Measurements from ENCODE around the gene HAVCR2. TPM values are rescaled to one million over a fixed set of nuclear protein-coding genes. Genes with fewer than 3 reads are reported as not detected.

Gene HAVCR2
- total and polyA plus RNA-seq, 10 of the 15 experiments (the other 5 are each of a cell fraction or from before 2014, with no cell fraction given), result 5.2 to 7.5 (median 6.9) TPM

DNA sequence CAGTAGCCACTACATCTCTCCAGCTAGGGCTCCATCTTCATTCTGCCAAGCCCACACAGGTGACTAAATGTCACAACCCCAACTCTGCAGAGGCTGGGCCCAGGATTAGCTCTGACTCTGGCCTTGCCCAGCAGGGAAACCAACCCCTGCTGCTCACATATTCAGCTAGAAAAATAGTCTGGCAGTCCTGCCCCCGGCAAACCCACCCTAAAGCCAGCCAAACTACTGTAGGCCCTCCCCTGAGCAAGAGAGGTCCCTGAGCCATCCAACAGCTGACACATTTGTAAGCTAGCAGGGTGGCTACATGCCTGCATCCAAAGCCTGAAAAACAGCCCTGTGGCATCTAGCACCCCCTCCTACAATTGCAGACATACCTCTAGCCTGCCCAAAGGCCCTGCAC is 11.3 kb upstream of the HAVCR2 start (continued):
- no peak for TF ChIP-seq TBL1XR1 (IDR thresholded peaks at IDR 0.05; ENCODE audit: low read depth, low read length)

DNA sequence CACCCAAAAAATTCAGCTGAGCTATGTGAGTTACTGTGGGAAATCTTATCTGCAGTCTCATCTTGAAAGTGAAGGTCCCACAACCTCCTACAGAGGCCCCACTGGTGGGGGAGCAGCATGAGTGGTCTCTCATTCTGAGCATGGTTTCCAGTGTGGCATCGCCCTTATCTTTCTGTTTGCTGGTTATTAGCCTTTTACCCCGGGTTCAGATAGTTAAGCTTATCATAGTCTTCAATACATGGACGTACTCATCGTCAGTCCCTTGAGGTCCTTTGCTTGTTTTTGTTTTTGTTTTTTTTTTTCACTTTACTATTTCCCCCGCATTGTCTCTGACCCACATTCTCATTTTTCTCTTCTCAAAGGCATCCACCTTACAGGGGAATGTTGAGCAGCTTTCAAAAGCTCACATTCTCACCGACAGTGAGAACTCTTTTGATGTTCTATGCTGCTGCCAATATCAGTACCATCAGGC is 7.7 kb upstream of the HAVCR2 start:
- intact Hi-C loops (cut with micrococcal nuclease; ENCODE audit: unreplicated experiment), result loop anchor here (2.0 to 10.0 kb wide), 3 partner anchors 42 to 192 kb away; no protein-coding TSS in a partner anchor
- Histone ChIP-seq H3K4me1 (ENCODE audit: control insufficient read depth, insufficient read depth, low read length) (peaks cover 22% of the 10 kb centered on the region), H3K36me3 (ENCODE audit: control insufficient read depth in 2 of 2, insufficient read depth in 2 of 2, low read length in 1 of 2) (no peaks in the 10 kb centered on the region), H3K4me3 (peak overlapping the region; percentile 18; the same call in 1 of the 2 replicates), H3K9ac (ENCODE audit: control insufficient read depth, insufficient read depth, low read length) (peak overlapping the region; percentile 50), H3K79me2 (ENCODE audit: control insufficient read depth, insufficient read depth, low read length) (no peaks in the 10 kb centered on the region), H4K20me1 (ENCODE audit: control insufficient read depth, insufficient read depth) (no peaks in the 10 kb centered on the region), H3K9me3 (replicated peaks; ENCODE audit: control insufficient read depth, insufficient read depth, low read length) (peaks cover 6% of the 10 kb centered on the region; the same call in 1 of the 3 replicates), H2AFZ (ENCODE audit: control insufficient read depth, low read depth, low read length) (peak overlapping the region; percentile 57), H3K4me2 (ENCODE audit: control insufficient read depth, insufficient read depth) (peak overlapping the region; percentile 61), H3K27me3 (replicated peaks in 1 of 2; ENCODE audit: control insufficient read depth in 2 of 2, insufficient read depth in 2 of 2, low read length in 1 of 2) (no peaks in the 10 kb centered on the region), H3K27ac (ENCODE audit: control insufficient read depth, insufficient read depth) (peak overlapping the region; percentile 90)
- BruUV-seq (replicated peaks), result no TSS peak
- SMC1A ChIA-PET (ENCODE audit: uncharacterized antibody, unreplicated experiment), result interaction anchor here (0.6 to 6.2 kb wide), 22 partner anchors 9 to 301 kb away, joined by 3 to 54 read pairs (median 4); partner anchors contain the start of gene MED7
- RAD21 ChIA-PET (ENCODE audit: unreplicated experiment), result interaction anchor here (1.0 to 3.8 kb wide), 18 partner anchors 9 to 228 kb away, joined by 3 to 21 read pairs (median 5); partner anchors contain the start of gene MED7
- DNase-seq (ENCODE audit: low read depth, low spot score) (peak; percentile 63), ATAC-seq (peak; percentile 88), FAIRE-seq (peak; percentile 75)
- CTCF ChIA-PET, result interaction anchor here (0.6 to 4.1 kb wide), 15 partner anchors 9 to 300 kb away, joined by 3 to 51 read pairs (median 4); partner anchors contain the start of gene MED7
- in situ Hi-C loops (cut with MboI), result no loop called here
- 16% methylated on average over 6 of the region's 6 CpGs for WGBS (ENCODE audit: insufficient coverage, insufficient replicate concordance, low lambda C conversion rate, missing lambda C conversion rate)
- POLR2A ChIA-PET, result interaction anchor here (0.6 to 1.8 kb wide), 6 partner anchors 8 to 196 kb away, joined by 3 to 11 read pairs (median 4); partner anchors contain the start of genes HAVCR2 and MED7
- TF ChIP-seq DPF2 (IDR thresholded peaks at IDR 0.05) (peak; percentile 60), POLR2AphosphoS2 (IDR thresholded peaks at IDR 0.05; ENCODE audit: low read depth, low read length) (no peak), BMI1 (IDR thresholded peaks at IDR 0.05; ENCODE audit: borderline replicate concordance) (no peak), CEBPB (IDR thresholded peaks at IDR 0.05; ENCODE audit: borderline replicate concordance in 1 of 2, low read depth in 2 of 2, low read length in 2 of 2) (peak in 1 of 2 experiments; percentile 53; a peak in 1 of 4 replicates), SUPT20H (IDR thresholded peaks at IDR 0.05; ENCODE audit: borderline replicate concordance, control insufficient read depth, low read depth, low read length) (no peak), ATF3 (IDR thresholded peaks at IDR 0.05; ENCODE audit: borderline replicate concordance, extremely low read depth, low read depth, low read length) (no peak), TCF12 (IDR thresholded peaks at IDR 0.05; ENCODE audit: low read depth, low read length) (no peak), TAF1 (IDR thresholded peaks at IDR 0.05; ENCODE audit: borderline replicate concordance, low read depth, low read length) (no peak; the same call in 1 of the 2 replicates), LARP7 (IDR thresholded peaks at IDR 0.05) (no peak), SKIL (IDR thresholded peaks at IDR 0.05; ENCODE audit: low read depth, poor library complexity, severe bottlenecking) (peak; percentile 35), ZBTB33 (IDR thresholded peaks at IDR 0.05) (no peak)
- TF ChIP-seq, protein P1, sequence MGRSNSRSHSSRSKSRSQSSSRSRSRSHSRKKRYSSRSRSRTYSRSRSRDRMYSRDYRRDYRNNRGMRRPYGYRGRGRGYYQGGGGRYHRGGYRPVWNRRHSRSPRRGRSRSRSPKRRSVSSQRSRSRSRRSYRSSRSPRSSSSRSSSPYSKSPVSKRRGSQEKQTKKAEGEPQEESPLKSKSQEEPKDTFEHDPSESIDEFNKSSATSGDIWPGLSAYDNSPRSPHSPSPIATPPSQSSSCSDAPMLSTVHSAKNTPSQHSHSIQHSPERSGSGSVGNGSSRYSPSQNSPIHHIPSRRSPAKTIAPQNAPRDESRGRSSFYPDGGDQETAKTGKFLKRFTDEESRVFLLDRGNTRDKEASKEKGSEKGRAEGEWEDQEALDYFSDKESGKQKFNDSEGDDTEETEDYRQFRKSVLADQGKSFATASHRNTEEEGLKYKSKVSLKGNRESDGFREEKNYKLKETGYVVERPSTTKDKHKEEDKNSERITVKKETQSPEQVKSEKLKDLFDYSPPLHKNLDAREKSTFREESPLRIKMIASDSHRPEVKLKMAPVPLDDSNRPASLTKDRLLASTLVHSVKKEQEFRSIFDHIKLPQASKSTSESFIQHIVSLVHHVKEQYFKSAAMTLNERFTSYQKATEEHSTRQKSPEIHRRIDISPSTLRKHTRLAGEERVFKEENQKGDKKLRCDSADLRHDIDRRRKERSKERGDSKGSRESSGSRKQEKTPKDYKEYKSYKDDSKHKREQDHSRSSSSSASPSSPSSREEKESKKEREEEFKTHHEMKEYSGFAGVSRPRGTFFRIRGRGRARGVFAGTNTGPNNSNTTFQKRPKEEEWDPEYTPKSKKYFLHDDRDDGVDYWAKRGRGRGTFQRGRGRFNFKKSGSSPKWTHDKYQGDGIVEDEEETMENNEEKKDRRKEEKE (IDR thresholded peaks at IDR 0.05), result no peak
- TF ChIP-seq, protein P2, sequence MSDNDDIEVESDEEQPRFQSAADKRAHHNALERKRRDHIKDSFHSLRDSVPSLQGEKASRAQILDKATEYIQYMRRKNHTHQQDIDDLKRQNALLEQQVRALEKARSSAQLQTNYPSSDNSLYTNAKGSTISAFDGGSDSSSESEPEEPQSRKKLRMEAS (IDR thresholded peaks at IDR 0.05; ENCODE audit: low read depth, low read length), result no peak

Data from GM12878 (cell line).